ENCODE data around the gene SIGLEC7. TPM values are rescaled to one million over a fixed set of nuclear protein-coding genes. Genes with fewer than 3 reads are reported as not detected.
"Not testable (repeated sequence)": the region's sequence is repeated elsewhere in the genome, so short reads cannot be mapped to it uniquely, and the experiment has no call there.

The SIGLEC7 gene
- polyA plus RNA-seq, 5 donors = 0.54 to 0.82 (median 0.66) TPM

DNA sequence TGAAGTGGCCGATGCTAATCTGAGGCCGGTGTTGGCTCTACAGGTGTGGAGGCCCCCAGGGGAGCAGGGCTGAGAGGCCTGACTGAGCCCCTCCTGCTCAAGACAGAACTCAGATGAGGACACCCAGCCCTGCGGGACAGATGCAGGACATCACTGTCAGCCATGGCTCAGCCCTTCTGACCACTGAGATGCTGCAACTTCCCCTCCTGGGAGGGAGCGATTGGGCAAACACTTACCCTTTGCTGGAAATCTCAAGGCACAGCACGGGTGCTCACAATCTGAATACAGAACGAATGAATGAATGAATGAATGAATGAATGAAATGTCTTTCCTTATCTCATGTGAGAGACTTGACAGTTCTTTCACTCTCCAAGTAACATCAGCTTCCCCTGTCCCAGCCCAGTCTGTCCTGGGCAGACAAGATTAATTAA is 3.5 kb upstream of the SIGLEC7 start:
- no peak for DNase-seq

DNA sequence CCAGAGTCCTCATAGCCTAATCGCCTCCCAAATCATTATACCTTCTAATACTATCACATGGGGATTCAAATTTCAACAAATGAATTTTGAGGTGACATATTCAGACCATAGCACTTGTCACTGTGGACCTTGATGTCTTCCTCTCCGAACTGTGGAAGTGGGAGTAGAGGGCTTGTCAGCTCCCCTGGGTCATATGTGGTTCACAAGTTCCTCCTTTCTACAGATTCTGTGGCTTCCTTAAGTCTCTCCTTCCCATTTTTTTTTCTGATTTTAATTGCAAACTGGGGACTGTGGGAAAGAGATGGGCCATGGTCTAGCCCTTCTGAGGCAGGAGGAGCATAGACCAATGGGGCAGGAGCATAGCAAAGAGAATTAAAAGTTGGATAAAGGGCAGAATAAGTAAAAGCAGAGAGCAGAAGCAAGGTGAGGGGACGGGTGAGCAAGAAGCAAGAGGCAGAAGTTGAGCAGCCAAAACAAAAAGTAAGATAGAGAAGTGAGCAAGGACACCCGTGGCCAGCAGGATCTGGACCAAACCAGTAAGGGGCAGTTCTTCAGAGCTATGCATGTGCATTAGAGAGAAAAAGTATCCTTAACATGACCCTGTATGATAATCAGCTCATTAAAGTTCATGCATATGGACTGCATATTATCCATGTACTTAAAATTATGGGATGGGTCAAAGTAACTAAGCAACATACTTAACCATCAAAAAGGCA is 2.6 kb upstream of the SIGLEC7 start:
- no peak for DNase-seq

DNA sequence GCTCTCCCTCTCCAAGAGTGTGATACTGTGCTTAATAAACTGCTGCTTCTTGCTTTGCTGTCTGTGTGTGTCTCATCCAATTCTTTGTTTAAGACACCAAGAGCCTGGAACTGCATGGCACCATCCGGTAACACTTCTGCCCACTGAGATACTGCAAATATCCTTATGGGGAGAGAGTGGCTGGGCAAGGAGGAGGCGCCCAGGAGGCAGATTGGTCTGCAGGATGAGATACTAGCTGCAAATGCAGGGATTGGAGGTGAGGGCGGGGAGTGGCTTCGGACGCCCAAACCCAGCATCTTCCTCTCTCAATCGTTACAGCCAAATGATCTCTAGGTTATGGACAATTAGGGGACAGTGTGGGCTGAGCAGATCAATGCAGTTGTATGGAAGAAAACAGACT is 1.7 kb upstream of the SIGLEC7 start:
- no peak for DNase-seq

DNA sequence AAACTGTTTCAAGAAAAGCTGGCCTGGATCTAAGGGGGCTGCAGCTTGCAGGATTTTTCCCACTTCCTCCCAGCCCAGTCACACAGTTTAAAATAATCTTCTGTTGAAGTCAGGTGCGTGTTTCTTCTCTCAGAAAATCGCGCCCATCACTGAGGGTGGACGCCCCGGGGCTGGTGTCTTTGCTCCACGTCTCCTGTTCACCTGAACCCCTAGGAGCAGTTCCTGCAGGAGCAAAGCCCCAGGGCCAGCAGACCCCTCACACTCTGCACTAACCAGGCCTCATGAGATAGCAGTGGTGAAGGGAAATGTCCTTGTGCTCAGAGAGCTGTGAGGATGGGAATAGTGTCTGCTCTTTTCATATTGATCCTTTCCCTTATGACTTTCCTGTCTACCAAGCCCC is 920 bp upstream of the SIGLEC7 start:
- DNase-seq = no peak

DNA sequence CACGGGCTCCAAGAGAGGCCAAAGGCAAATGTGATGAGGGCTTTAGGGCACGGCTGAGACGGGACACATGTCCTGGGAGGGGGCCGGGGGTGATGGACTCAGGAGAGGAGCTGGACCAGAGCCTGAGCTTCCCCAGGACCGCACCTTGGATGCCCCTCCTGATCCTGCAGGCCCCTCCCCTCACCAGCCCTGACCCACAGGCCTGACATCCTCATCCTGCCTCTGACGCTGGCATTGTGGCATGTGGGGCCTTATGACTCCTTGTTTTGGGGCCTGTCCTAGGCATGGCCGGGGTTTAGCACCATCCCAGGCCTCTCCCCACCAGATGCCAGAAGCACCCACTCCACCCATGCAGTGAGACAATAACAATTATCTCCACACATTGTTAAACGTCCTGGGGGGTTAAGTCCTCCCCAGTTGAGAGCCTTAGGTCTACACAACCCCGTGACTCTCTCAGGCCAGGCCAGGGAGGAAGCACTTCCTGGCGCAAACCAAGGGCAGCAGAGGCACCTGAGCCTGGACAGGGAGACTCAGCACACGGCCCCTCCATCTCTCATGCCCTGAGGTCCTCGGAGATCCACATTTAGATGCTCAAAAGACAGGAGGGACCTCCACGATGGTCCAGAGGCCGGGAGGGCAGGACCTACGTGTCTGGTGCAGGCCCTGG is 841 bp downstream of the SIGLEC7 start:
- not testable (repeated sequence) for DNase-seq

DNA sequence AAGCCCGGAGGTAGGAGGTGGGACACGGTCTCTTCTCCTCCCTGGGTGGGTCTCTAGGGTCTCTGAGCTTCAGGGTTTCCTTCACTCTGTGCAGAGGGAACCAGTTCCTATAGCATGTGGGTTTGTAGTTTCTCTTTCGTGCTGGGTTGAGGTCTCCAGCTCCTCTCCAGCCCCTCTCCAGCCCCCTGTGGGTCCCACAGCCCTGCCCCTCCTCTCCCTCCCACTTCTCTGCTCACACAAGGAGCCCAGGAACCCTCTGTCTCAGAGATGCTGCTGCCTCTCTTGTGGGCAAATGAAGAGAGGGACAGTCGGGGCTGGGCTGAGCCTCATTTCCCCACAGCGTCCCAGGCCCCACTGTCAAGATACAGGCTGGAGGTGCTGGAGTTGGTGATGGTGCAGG is 1.4 kb downstream of the SIGLEC7 start:
- no peak for DNase-seq

DNA sequence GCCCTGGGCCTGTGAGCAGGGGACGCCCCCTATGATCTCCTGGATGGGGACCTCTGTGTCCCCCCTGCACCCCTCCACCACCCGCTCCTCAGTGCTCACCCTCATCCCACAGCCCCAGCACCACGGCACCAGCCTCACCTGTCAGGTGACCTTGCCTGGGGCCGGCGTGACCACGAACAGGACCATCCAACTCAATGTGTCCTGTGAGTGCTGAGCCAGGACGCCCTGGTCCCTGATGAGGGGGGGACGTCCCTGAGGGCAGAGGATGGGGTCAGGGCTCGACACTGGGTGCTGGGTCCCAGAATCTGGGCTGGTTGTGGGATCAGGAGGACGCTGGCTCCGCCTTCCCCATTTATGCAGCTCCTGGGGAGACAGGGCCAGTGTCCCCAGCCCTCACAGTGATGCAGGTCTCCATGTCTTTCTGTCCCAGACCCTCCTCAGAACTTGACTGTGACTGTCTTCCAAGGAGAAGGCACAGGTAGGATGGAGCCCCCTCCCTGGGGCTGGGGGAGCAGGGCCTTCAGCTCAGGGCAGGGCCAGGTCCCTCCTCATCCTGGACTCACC is 2.5 kb downstream of the SIGLEC7 start:
- DNase-seq = no peak

DNA sequence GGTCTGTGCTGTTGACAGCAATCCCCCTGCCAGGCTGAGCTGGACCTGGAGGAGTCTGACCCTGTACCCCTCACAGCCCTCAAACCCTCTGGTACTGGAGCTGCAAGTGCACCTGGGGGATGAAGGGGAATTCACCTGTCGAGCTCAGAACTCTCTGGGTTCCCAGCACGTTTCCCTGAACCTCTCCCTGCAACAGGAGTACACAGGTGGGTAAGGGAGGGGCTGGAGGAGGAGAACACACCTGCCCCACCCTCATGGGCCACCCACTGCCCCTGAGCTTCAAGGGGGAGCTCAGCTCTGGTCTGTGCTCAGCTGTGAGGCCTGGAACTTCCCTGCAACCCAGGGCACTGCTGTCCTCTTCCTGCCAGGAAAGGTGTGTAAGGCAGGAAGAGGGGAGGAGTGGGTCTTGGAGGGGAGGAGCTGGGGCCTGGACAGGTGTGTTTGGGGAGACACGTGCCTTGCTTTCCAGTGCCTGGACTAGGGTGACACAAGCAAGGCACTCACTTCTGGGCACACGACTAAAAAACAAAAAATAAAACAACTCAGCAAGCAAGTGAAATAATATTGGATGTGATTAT is 3.9 kb downstream of the SIGLEC7 start:
- DNase-seq = no peak

DNA sequence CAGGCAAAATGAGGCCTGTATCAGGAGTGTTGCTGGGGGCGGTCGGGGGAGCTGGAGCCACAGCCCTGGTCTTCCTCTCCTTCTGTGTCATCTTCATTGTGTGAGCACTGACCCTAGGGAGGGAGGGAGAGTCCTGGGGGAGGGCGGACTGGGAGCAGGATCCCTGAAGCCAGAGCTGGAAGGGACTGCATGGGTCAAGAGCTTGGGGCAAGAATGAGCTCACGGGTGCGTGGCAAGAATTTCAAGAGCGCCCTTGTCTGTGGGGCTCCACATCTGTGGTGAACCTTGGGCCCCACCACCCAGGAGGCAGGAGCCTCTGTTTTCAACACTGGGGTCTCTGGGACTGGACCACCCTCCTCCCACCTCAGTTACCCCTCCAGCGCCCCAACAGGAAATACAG is 4.7 kb downstream of the SIGLEC7 start:
- DNase-seq = no peak

DNA sequence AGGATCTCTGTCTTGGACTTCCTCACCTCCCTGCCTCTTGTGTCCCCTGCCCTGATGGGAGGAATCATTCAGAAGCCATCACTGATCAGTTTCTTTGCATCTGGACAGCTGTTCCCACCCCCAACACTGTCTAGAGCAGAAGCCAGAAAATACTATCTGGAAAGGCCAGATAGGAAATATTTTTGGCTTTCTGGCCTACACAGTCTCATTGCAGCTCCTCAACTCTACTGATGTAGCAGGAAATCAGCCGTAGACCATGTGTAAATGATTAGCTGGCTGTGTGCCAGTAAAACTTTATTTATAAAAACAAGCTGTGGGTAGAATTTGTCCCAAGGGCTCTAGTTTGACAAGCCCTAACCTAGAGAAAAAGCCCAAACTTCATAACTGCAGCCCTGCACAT is 5.6 kb downstream of the SIGLEC7 start:
- DNase-seq = no peak

DNA sequence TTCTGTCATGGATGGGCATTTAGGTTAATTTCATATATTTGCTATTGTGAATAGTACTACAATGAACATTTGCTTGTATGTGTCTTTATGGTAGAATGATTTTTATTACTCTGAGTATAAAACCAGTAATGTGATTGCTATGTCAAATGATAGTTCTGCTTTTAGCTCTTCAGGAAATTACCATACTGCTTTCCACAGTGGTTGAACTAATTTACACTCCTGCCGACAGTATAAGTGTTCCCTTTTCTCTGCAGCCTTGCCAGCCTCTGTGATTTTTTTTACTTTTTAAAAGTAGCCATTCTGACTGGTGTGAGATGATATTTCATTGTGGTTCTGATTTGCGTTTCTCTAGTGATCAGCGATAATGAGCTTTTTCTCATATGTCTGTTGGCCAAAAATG is 6.5 kb downstream of the SIGLEC7 start:
- DNase-seq = no peak

DNA sequence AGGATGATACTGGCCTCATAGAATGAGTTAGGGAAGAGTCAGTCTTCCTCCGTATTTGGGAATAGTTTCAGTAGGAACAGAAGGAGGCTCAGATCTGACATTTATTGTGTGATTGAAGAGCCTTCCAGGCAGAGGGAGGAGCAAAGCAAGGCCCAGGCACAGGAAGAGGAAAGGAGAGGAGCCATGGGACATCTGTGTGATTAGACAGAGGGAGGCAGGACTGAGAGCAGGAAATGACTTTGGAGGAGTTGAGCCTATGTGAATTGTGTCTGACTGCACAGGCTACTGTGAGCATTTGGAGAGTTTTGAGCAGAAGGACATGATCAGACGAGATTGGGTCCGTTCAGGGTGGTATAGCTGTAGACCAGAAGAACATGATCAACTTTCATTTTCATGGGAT is 8.5 kb downstream of the SIGLEC7 start:
- no peak for DNase-seq

DNA sequence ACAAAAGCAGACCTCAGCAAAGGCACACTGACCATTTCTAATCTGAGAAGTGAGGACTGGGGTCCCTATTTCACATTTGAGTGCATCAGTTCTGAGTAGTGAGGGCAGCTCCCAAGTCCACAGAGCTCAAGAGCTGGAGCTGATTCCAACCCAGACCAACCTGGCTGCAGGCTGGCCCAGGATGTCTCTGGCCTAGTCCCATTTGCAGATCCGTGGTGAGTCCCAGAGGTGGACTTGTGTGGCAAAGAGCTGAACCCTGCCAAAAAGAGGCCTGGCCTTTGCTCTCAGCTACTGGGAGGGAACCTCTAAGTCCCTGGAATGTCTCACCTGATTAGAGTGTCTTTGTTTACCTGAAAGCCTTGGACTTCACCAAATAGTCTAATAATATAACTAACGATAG is 14.6 kb downstream of the SIGLEC7 start:
- no peak for DNase-seq

DNA sequence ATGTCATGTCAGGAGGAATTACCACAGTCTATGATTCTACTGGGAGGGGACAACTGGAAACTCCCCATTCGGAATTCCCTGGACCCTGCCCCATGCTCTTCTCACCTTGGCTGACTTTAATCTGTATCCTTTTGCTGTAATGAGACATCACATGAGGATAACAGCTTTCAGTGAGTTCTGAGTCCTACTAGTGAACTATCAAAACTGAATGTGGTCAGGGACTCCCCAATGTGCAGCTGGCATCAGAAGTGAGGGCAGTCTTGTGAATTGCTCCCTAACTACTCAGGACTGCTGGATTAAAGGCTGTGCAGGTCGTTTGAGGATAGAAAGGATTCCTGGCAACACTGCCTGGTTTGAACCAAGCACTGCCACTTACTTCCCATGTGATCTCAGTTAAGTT is 15.2 kb downstream of the SIGLEC7 start:
- no peak for DNase-seq

DNA sequence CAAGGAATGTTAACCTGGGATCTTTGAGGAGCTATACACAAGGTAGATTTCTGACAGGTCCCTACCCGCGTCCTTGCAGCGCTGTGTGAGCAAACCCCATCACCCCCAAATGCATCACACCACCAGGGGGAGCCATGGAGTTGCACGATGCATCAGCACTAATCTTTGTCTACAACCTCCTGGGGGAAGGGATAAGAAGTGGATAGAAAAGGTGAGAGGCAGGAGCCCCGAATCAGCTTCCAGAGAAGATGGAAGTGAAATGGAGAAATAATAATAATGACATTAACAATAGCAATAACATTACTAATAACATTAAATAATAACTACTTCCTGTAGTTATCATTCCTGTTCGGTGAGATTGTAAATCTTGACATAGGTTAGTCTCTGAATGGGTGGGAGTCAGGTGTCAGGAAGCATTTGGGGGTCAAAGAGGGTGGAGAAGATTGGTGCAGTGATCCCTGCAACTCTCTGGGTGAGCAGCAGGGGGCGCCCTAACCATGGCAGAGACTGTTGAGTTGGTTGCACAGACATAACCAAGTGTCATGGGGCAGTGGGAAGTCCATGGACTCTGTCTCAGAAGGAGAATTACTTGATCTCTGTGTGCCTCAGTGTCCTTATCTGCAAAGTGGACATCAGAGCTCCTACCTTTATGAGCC is 16.5 kb downstream of the SIGLEC7 start:
- DNase-seq = no peak

DNA sequence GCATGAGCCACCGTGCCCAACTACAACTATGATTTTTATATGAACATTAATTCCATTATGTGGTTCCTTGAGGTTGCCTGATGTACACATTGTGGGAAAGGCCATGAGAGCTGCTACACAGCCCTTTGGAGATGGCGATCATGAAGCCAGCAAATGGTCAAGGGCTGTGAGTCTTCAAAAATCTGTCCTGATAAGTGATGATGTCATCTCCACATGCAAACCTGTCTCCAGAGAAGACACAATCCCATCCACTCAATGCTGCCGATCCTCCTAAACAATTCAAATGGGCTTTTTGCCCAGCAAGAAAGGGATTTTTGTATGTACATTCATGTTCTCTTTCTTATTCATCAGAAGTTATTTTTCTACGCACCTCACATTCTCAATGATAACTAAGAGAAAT is 17.6 kb downstream of the SIGLEC7 start:
- no peak for DNase-seq

DNA sequence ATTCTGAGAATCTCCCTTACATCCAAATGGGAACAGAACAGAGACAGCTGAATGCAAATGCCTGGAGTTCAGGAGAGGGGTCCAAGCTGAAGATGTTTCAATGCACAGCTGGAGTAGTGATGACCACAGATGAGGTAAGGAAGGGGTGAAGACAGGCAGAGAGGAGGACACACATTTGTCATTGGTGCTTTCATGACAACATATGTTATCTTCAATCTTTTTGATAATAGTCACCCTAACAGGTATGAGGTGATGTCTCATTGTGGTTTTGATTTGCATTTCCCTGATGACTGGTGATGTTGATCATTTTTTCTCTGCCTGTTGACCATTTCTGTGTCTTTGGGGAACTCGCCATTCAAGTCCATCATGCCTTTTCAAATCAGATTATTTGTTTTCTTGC is 19.2 kb downstream of the SIGLEC7 start:
- DNase-seq = no peak

DNA sequence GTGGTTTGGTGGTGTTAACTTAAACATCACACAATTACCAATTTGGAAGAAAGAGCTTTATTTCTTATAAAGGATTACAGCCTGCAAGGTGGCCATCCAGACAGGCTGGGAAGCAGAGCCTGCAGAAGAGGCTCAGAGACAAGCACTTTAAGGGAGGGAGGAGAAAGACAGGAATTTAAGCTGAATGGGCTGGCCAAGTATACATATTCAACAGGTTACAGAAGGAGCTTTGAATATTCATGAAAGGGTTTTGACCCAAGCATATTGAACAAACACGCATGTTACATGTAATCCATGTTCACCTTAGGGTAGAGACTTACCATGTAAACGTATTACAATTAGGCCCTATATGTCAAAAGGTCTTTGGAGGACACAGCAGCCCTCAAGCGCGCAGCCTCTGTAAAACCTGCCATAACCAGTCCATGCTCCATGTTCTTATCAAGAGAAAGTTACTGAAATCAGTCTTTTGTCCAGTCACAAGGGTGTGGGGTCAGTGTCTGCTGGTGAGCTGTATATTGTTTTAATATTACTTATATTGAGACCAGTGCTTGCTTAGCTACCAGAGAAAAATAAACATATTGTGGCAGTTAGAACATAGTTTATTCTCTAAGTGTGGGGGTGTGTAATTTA is 19.9 kb downstream of the SIGLEC7 start:
- DNase-seq = no peak

DNA sequence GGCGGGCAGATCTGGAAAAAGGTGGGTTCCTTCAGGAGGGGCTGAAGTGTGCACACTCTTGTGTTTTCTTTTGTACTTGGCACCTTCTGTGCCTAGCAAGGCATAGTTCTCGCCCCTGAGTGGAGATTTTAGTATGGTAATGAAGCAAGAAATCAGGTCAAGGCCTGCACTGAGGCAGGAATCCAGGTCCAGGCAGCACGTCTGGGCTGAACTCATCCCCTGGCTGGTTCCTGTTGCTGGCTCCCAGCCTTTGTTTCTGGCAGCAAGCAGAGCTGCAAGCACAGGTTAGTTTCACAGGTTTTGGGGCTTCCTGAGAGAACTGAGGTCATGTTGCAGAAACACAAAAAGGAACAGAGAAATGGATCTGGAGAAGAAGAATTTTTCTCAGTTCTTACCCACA is 21.2 kb downstream of the SIGLEC7 start:
- DNase-seq = no peak

DNA sequence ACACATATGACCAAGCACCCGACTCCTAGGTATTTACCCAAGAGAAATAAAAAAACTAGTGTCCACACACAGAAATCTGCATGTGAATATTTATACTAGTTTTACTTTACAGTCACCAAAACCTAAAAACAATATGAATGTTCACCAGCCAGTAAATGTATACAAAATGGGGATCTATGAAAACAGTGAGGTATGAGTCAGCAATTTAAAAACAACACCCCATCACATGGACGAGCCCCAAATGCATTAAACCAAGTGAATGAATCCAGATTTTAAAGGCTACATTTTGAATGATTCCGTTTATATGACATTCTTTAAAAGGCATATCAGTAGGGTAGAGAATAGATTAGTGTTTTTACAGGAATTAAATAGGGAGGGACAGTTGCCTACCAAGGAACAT is 22.1 kb downstream of the SIGLEC7 start:
- DNase-seq = no peak

DNA sequence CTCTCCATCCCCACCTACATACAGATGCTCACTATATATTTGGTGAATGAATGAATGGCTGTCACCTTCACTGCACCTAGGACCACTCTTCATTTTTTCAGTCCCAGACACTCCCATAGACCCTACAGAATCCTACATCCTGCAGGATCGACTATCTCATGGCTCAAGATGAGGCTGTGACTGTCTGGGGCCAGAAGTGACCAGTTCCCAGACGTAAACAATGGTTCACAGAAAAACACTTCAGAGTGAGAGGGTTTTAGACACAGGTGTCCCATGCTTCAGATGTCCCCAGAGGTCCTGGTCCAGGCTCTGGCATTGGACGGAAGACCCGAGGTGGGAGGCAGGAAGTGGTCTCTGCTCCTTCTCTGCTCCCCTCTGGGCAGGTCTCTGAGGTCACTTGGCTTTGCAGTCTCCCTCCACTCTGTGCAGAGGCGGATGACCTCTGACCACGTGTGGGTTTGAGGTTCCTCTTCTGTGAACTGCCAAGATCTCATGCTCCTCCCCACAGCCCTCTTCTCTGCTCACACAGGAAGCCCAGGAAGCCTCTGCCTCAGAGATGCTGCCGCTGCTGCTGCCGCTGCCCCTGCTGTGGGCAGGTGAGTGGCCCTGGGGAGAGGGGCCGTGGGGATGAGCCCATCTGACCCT is 24.9 kb downstream of the SIGLEC7 start:
- DNase-seq = no peak
